ENCODE data around the gene KIAA0232.
"Not testable (repeated sequence)": the region's sequence is repeated elsewhere in the genome, so short reads cannot be mapped to it uniquely, and the experiment has no call there.

The KIAA0232 gene

GRCh38 chr4:6905516-6906445 lies 123.3 kb downstream of the KIAA0232 start:
- no peak for DNase-seq

- DNase-seq: not testable (repeated sequence)
These were observed 124.0 kb downstream of the KIAA0232 start for GRCh38 chr4:6906486-6906885.

GRCh38 chr4:6907658-6908191 lies 125.2 kb downstream of the KIAA0232 start:
- no peak for DNase-seq

GRCh38 chr4:6908432-6909112 lies 126.0 kb downstream of the KIAA0232 start:
- DNase-seq: no peak

- peak; percentile 89 for DNase-seq
These were observed 126.8 kb downstream of the KIAA0232 start, which contains the start of gene TBC1D14 for GRCh38 chr4:6909113-6909969. Gene TBC1D14, plus strand, starts transcription at chr4:6909826. Its CDS starts 13,564 bp downstream, at chr4:6923390.

- DNase-seq: no peak
These were observed 127.4 kb downstream of the KIAA0232 start for GRCh38 chr4:6909970-6910339.

- DNase-seq: no peak
These were observed 127.9 kb downstream of the KIAA0232 start for GRCh38 chr4:6910340-6910959.

- no peak for DNase-seq
These were observed 128.7 kb downstream of the KIAA0232 start for GRCh38 chr4:6910960-6911874.

- not testable (repeated sequence) for DNase-seq
These were observed 129.4 kb downstream of the KIAA0232 start for GRCh38 chr4:6911917-6912316.

- DNase-seq: no peak
These were observed 129.9 kb downstream of the KIAA0232 start for GRCh38 chr4:6912441-6912840.

GRCh38 chr4:6913350-6913905 lies 130.9 kb downstream of the KIAA0232 start:
- DNase-seq: no peak

GRCh38 chr4:6914448-6914847 lies 131.9 kb downstream of the KIAA0232 start:
- DNase-seq: no peak

GRCh38 chr4:6915041-6916005 lies 132.8 kb downstream of the KIAA0232 start:
- DNase-seq: no peak

GRCh38 chr4:6916069-6916586 lies 133.6 kb downstream of the KIAA0232 start:
- DNase-seq: no peak

- peak; percentile 51 for DNase-seq
These were observed 134.3 kb downstream of the KIAA0232 start for GRCh38 chr4:6916587-6917460.

- DNase-seq: peak; percentile 83
These were observed 135.1 kb downstream of the KIAA0232 start for GRCh38 chr4:6917461-6918271.

- peak; percentile 72 for DNase-seq
These were observed 135.8 kb downstream of the KIAA0232 start for GRCh38 chr4:6918338-6918737.
